DMS53 treated with DMSO at 0.1 percent for 48 hours (cell line): Measurements from ENCODE around the gene CERS1.
"Not testable (repeated sequence)": the region's sequence is repeated elsewhere in the genome, so short reads cannot be mapped to it uniquely, and the experiment has no call there.

Source experiments
- DNase-seq: peaks from one replicate; lab custom pipeline; 2025; ENCODE audit not compliant: unreplicated experiment; lab: John Stamatoyannopoulos, UW

CERS1 gene

GRCh38 chr19:18919900-18920214 is 23.9 kb upstream of the CERS1 start:
- no peak for DNase-seq

GRCh38 chr19:18919086-18919899 is 23.3 kb upstream of the CERS1 start, which contains the start of the genes COPE and DDX49:
Gene COPE (minus strand): TSS chr19:18919387. CDS start chr19:18919348, 39 bp downstream.
Gene DDX49 (plus strand): TSS chr19:18919715. CDS start chr19:18919742, 27 bp downstream.
- peak; percentile 96 for DNase-seq

DNA sequence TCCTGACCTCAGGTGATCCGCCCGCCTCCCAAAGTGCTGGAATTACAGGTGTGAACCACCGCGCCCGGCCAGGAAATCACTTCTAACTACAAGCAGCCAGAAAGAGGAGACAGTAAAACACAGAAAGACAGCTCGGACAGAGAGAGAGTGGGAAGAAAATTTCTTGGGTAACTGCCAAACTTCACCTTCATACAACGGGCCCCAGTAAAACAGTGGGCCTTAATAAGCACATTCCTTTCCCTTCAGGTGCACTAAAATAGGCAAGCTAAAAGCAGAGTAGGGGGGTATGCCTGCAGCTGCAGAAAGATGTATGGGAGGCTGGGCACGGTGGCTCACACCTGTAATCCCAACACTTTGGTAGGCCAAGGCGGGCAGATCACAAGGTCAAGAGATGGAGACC is 21.6 kb upstream of the CERS1 start:
- not testable (repeated sequence) for DNase-seq

DNA sequence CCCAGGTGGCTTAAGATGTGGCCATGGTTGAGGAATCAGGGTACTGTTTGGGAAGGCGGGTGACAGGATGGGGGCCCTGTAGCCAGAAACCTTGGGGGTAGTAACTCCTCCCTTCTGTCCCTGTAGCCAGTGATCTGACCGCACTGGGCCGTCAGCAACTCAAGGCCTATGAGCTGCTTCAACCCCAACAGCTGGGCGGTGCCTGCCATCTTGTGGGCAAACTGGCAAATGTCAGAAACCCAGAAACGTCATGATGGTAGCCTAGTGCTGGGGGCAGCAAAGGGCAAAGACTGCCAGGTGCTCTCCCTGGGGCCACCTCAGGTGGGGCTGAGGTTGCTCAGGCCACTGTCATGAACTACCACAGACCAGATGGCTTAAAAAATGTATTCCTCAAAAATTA is 19.7 kb upstream of the CERS1 start:
- no peak for DNase-seq

DNA sequence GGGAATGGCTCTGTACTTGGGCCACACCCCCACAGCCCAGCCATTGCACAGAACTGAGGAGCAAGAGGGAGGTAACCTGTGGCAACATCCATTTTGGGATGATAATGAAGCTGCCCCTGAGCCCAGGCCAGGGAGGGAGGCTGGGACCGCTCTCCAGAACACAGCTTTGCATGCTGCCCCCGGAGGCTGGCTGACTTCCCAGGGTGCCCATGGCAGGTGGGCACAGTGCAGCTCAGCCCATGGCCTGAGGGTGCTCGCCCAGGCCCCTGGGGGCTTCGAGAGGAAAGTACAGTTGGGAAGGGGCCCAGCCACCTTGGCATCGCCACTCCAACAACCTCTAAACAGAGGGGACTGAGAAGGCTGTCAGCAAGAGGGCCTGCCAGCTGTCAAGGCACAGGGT is 17.5 kb upstream of the CERS1 start:
- DNase-seq: no peak

GRCh38 chr19:18912933-18913332 is 17.0 kb upstream of the CERS1 start:
- DNase-seq: no peak

- DNase-seq: no peak
These were observed 15.0 kb upstream of the CERS1 start for GRCh38 chr19:18910801-18911436.

GRCh38 chr19:18910010-18910409 is 14.1 kb upstream of the CERS1 start:
- no peak for DNase-seq

DNA sequence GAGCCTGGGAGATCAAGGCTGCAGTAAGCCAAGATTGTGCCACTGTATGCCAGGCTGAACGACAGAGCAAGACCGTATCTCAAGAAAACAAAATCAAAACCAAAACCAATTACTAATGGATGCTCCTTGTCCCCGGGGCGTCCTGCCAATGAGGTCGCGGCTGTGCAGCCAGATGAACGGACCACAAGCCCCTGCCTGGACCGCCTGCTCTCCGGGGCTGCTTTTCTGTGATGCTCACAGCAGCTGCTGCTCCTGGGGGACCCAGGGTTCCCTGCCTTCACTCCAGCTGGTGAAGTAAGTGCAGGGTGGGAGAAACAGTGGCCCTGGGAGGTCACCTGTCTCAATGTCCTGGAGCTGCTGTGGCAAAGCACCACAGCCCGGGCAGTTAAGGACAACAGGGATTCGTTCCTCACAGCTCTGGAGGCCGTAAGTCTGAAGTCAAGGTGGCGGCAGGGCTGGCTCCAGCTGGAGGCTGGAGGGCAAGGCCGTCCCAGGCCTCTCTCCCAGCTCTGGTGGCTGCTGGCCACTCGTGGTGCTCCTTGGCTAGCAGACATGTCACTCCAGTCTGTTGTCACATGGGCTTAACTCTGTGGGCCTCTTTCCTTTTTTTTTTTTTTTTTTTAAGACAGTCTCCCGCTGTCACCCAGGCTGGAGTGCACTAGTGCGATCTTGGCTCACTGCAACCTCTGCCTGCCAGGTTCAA is 13.1 kb upstream of the CERS1 start:
- DNase-seq: no peak

GRCh38 chr19:18906605-18907519 is 10.9 kb upstream of the CERS1 start:
- no peak for DNase-seq

GRCh38 chr19:18905513-18906236 is 9.7 kb upstream of the CERS1 start:
- no peak for DNase-seq

DNA sequence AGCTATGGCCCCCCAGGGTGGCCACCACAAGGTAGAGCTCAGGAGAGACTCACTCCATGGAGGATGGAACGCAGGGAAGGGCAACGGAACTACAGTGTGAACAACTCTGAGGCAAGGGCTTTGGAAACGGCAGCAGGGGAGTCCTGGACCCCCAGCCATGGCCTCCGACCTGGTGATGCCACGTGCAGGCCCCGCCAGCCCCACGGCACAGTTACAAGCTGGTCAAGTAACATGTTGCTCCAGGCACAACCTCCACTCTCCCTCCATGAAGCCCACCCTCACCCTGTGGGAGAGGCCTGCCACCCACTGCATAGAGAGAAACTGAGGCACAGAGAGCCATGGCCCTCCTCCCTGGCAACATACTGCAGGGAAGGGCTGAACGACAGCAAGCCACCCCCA is 9.1 kb upstream of the CERS1 start:
- DNase-seq: no peak

GRCh38 chr19:18904334-18905057 is 8.5 kb upstream of the CERS1 start:
- no peak for DNase-seq

DNA sequence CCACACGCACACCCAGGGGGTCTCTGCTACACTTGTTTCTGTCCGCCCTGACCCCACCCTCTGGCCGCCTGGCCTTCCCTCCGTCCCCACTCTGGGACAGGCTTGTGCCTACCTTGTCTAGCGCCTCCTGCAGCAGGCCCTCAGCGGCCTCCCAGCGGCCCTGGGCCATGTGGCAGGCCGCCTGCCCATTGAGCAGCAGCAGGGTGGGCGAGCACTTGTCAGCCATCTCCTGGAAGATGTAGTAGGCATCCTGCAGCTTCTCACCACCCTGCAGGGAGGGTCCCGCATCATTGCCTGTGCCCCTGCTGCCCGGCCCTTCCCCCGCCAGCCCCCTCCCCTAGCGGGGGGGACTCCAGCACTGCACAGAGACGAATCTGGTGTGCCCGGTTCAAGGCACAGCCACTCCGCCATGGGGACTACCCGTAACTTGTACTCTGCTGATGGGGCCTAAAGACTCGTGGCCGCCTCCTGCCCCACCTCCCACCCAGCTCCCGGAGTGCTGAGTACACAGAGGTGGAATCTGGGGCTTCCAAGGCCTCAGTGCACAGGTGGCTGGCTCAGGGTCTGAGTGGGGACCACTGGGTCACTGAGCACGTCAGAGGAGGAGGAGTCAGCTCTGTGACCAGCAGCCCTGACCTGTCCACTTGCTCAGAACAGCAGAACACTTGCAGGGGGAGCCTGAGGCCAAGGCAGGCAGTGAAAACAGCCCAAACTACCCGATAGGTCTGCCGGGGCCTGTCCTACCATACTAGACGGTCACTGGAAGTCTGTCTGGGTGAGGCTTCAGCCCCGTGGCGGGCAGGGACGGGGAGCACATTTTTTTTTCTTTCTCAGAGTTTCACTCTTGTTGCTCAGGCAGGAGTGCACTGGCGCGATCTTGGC is 7.4 kb upstream of the CERS1 start:
- DNase-seq: no peak

- DNase-seq: not testable (repeated sequence)
These were observed 6.6 kb upstream of the CERS1 start for GRCh38 chr19:18902519-18902918.

DNA sequence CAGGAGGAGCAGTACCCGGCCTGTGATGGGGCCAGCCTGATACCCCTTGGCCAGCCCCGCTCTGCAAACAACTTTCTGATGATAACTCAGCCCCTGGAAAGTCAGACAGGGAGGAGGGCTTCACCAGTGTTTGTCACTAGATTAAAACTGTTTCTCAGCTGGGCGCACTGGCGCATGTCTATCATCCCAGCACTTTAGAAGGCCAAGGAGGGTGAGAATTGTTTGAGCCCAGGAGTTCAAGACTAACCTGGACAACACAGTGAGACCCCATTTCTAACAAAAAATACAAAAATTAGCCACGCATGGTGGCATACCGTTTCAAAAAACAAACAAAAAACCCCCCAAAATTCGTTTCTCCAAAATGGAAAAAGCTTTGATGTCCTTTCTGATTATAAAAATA is 5.5 kb upstream of the CERS1 start:
- DNase-seq: no peak

DNA sequence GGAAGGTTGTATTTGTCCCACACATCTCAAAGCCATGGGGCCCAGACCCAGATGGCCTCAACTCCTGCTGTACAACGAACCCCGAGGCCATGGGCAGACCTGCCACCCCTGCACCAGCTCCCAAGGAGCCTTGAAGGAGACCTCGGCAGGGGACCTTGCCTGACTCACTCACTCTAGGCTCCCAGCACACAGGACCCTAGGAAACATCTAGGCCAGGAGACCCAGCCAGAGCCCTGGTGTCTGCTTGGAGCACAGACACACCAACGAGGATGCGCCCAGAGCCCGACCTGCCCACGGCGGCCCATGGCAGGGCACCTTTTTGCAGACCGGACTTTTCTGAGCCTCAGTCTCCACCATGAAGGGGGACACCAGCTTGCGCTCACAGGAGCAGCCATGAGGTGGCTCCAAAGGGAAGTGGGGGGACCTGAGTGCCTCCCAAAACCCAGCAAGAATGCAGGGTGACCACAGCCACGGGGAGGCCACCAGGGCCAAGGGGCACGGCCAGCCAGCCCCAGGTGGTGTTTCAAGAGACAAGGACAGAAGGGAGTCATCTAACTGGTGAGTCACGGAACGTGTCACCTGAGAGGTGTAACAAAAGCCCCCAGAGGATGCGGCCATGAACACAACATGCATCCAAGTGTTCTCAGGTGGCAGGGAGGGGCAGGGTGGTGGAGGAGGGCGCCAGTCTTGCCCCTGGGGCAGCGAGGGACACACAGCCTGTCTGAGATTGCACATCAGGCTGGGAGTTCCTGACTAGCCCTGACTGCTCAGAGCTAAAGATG is 4.9 kb upstream of the CERS1 start:
- no peak for DNase-seq
